Measurements from ENCODE around the gene ALS2CL. TPM values are rescaled to one million over a fixed set of nuclear protein-coding genes. Genes with fewer than 3 reads are reported as not detected.

The ALS2CL gene
- total and polyA plus RNA-seq, 2 donors (not counting 3 experiments of a cell fraction or from before 2014, with no cell fraction given), result 7.8 to 10.1 TPM

DNA sequence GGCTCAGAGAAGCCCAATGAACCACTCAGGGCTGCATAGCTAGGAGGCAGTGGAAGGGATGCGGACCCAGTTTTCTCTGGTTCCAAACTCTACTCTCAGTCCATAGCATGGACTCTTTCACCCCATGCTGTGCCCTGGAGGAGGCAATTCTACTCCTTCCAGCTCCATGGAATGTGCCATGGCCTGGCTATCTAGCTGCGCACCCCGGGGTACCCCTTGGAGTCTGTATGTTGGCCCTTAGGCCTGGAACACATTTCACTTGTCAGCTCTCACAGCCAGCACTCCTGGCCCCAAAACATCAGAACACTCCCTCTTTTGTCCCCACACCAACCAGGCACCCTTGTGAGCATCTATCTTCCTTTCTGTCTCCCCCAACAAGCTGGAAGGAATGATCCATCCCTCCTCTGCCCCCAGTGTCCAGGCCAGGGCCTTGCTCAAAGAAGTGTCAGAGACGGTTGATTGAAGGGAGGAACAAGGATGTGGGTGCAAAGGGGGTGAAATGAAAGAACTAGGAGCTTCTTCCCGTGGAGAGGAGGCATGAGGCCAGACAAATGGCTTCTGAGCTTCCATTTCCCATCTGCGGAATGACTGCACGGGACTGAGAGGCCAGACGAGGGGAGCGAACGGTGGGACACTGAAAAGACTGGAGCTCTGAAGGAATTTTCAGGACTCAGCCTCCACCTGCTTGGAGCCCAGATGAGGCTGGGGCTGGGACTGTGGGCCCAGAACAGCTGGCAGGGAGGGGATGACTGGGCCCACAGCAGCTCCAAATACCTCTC, 21.4 kb upstream of the ALS2CL start:
- intact Hi-C loops (cut with micrococcal nuclease), result no loop called here
- BruUV-seq (replicated peaks), result no TSS peak
- Histone ChIP-seq H3K4me2 (ENCODE audit: insufficient read depth, low read length) (no peak overlapping the region), H3K9me3 (replicated peaks; ENCODE audit: control insufficient read depth, insufficient read depth, low read length) (no peaks in the 10 kb centered on the region), H3K4me3 (replicated peaks in 1 of 3; ENCODE audit: insufficient read depth in 1 of 3, low read depth in 1 of 3, low read length in 3 of 3) (no peak overlapping the region), H3K9me1 (replicated peaks; ENCODE audit: control insufficient read depth, extremely low read depth, insufficient read depth, low read length) (no peaks in the 10 kb centered on the region), H3K79me2 (ENCODE audit: control insufficient read depth, insufficient read depth, low read length) (no peaks in the 10 kb centered on the region), H2AFZ (ENCODE audit: low read depth, low read length) (no peak overlapping the region), H3K9ac (replicated peaks; ENCODE audit: extremely low read depth, insufficient read depth, low read length) (no peak overlapping the region), H3K36me3 (ENCODE audit: control insufficient read depth in 2 of 2, extremely low read depth in 1 of 2, insufficient read depth in 2 of 2, low read length in 2 of 2) (no peaks in the 10 kb centered on the region), H3K4me1 (ENCODE audit: control insufficient read depth, extremely low read depth, insufficient read depth, low read length) (no peaks in the 10 kb centered on the region), H4K20me1 (replicated peaks; ENCODE audit: control insufficient read depth, extremely low read depth, insufficient read depth, low read length) (no peaks in the 10 kb centered on the region), H3K27me3 (ENCODE audit: control insufficient read depth in 2 of 2, insufficient read depth in 2 of 2, low read length in 2 of 2) (peaks cover 2 to 4% of the 10 kb centered on the region in 2 experiments), H3K27ac (ENCODE audit: insufficient read depth, low read depth, low read length) (no peak overlapping the region)
- DNase-seq (ENCODE audit: low read depth, low spot score), result no peak
- dilution Hi-C loops (cut with MboI; ENCODE audit: extremely low pct_ligation_motif_present, low sequenced_read_pairs), result no loop called here
- ChIA-PET CTCF (interaction anchor here (0.8 to 2.4 kb wide), 5 partner anchors 9 to 195 kb away, joined by 3 to 7 read pairs (median 3); no protein-coding TSS in a partner anchor), POLR2A (interaction anchor here (0.7 kb wide), 1 partner anchor 277 kb away, joined by 3 read pairs; no protein-coding TSS in a partner anchor)
- TF ChIP-seq, protein P1, sequence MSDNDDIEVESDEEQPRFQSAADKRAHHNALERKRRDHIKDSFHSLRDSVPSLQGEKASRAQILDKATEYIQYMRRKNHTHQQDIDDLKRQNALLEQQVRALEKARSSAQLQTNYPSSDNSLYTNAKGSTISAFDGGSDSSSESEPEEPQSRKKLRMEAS (IDR thresholded peaks at IDR 0.05; ENCODE audit: insufficient read depth, insufficient read length), result no peak
- TF ChIP-seq EZH2 (IDR thresholded peaks at IDR 0.05; ENCODE audit: borderline replicate concordance, low read depth, low read length, severe bottlenecking) (no peak), MYC (IDR thresholded peaks at IDR 0.05; ENCODE audit: low read depth, low read length) (no peak), POLR2AphosphoS5 (IDR thresholded peaks at IDR 0.05; ENCODE audit: insufficient read depth, low read depth, low read length) (no peak), GATA2 (IDR thresholded peaks at IDR 0.05; ENCODE audit: insufficient read depth, insufficient read length, low read depth, low read length) (no peak), JUN (IDR thresholded peaks at IDR 0.05; ENCODE audit: borderline replicate concordance, insufficient read depth, insufficient read length, low read depth) (no peak), POLR2A (IDR thresholded peaks at IDR 0.05; ENCODE audit: low read depth, low read length) (no peak), FOS (IDR thresholded peaks at IDR 0.05; ENCODE audit: borderline replicate concordance, insufficient read depth, low read length) (no peak)
- TF ChIP-seq, protein P2, sequence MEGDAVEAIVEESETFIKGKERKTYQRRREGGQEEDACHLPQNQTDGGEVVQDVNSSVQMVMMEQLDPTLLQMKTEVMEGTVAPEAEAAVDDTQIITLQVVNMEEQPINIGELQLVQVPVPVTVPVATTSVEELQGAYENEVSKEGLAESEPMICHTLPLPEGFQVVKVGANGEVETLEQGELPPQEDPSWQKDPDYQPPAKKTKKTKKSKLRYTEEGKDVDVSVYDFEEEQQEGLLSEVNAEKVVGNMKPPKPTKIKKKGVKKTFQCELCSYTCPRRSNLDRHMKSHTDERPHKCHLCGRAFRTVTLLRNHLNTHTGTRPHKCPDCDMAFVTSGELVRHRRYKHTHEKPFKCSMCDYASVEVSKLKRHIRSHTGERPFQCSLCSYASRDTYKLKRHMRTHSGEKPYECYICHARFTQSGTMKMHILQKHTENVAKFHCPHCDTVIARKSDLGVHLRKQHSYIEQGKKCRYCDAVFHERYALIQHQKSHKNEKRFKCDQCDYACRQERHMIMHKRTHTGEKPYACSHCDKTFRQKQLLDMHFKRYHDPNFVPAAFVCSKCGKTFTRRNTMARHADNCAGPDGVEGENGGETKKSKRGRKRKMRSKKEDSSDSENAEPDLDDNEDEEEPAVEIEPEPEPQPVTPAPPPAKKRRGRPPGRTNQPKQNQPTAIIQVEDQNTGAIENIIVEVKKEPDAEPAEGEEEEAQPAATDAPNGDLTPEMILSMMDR (IDR thresholded peaks at IDR 0.05; ENCODE audit: extremely low read depth in 1 of 2, insufficient read depth in 1 of 2, low read depth in 1 of 2, low read length in 2 of 2), result no peak
- no peak for FAIRE-seq

Data from endothelial cell of umbilical vein (primary cell).